Fibroblast of lung (primary cell): Measurements from ENCODE around the gene ACTRT2.

ENCODE experiments used
- EZH2 ChIP-seq: IDR thresholded peaks from 2 replicates; pipeline ENCODE4 v1.5.1; 2012; ENCODE audit warnings: low read length, control low read depth, mild to moderate bottlenecking; ENCODE audit errors: missing control alignments
- TF ChIP-seq, protein P1 (sequence below), 2 donors: IDR thresholded peaks in 1 of 2; conservative IDR thresholded peaks in 1 of 2; 1 replicate in 1 of 2; 2 replicates in 1 of 2; pipeline ENCODE4 v1.5.1; 2011 to 2012; ENCODE audit warnings: low read length in 2 of 2, control low read depth in 1 of 2, inconsistent platforms in 1 of 2, low read depth in 1 of 2, mild to moderate bottlenecking in 1 of 2

GRCh38 chr1:3004285-3005205, 16.7 kb upstream of the ACTRT2 start:
- TF ChIP-seq, protein P1, sequence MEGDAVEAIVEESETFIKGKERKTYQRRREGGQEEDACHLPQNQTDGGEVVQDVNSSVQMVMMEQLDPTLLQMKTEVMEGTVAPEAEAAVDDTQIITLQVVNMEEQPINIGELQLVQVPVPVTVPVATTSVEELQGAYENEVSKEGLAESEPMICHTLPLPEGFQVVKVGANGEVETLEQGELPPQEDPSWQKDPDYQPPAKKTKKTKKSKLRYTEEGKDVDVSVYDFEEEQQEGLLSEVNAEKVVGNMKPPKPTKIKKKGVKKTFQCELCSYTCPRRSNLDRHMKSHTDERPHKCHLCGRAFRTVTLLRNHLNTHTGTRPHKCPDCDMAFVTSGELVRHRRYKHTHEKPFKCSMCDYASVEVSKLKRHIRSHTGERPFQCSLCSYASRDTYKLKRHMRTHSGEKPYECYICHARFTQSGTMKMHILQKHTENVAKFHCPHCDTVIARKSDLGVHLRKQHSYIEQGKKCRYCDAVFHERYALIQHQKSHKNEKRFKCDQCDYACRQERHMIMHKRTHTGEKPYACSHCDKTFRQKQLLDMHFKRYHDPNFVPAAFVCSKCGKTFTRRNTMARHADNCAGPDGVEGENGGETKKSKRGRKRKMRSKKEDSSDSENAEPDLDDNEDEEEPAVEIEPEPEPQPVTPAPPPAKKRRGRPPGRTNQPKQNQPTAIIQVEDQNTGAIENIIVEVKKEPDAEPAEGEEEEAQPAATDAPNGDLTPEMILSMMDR (conservative IDR thresholded peaks at IDR 0.05 in 1 of 2, IDR thresholded peaks at IDR 0.05 in 1 of 2; ENCODE audit: low read depth in 1 of 2, low read length in 2 of 2): no peak
- no peak for TF ChIP-seq EZH2
